K562 (cell line): Measurements from ENCODE around the gene ADNP. TPM values are rescaled to one million over a fixed set of nuclear protein-coding genes. Genes with fewer than 3 reads are reported as not detected.

ENCODE experiments used
- ATF2 ChIP-seq: sonication (generic); formaldehyde crosslinking; IDR thresholded peaks from 2 replicates; pipeline ENCODE4 v1.8.1; 2022; ENCODE audit warnings: missing genetic modification reagents
- ATF7 ChIP-seq: fragments of 450-650 bp; IDR thresholded peaks from 2 replicates; pipeline ENCODE4 v1.7.1; 2014; ENCODE audit warnings: mild to moderate bottlenecking, moderate library complexity
- CEBPB ChIP-seq: fragments of 450-650 bp; IDR thresholded peaks from 2 replicates; pipeline ENCODE4 v1.6.1; 2016; ENCODE audit warnings: missing genetic modification characterization, missing compliant biosample characterization
- HNRNPLL ChIP-seq: fragments of 200-400 bp; formaldehyde crosslinking; IDR thresholded peaks from 2 replicates; pipeline ENCODE4 v1.6.1; 2017; ENCODE audit warnings: low read length, low read depth, mild to moderate bottlenecking; ENCODE audit not compliant: poor library complexity, severe bottlenecking
- KAT8 ChIP-seq: fragments of 450-650 bp; IDR thresholded peaks from 2 replicates; pipeline ENCODE4 v1.6.1; 2016; ENCODE audit warnings: low read depth, mild to moderate bottlenecking
- MAFG ChIP-seq: fragments of 450-650 bp; conservative IDR thresholded peaks from 2 replicates; pipeline ENCODE4 v1.6.1; 2016; ENCODE audit warnings: missing genetic modification characterization, missing compliant biosample characterization
- POLR2AphosphoS5 ChIP-seq: IDR thresholded peaks from 2 replicates; pipeline ENCODE4 v1.6.1; 2011; ENCODE audit warnings: mild to moderate bottlenecking, low read depth, low read length, moderate library complexity; ENCODE audit not compliant: control insufficient read depth, insufficient read depth
- PRDM10 ChIP-seq: fragments of 450-650 bp; IDR thresholded peaks from 2 replicates; pipeline ENCODE4 v1.6.1; 2018; ENCODE audit not compliant: partially characterized antibody
- TCF3 ChIP-seq: sonication (generic); formaldehyde crosslinking; IDR thresholded peaks from 2 replicates; pipeline ENCODE4 v1.4.0; 2020; ENCODE audit warnings: mild to moderate bottlenecking, missing genetic modification reagents
- TOE1 ChIP-seq, 2 experiments: fragments of 450-650 bp in 1 of 2; sonication (generic) in 1 of 2; formaldehyde crosslinking in 1 of 2; IDR thresholded peaks; 2 replicates each; pipeline versions ENCODE4 v1.7.1 to v1.8.0; 2016 to 2022; ENCODE audit warnings: borderline replicate concordance in 2 of 2, mild to moderate bottlenecking in 2 of 2, antibody characterized with exemption in 1 of 2, inconsistent platforms in 1 of 2, low read depth in 1 of 2, missing genetic modification reagents in 1 of 2, moderate library complexity in 1 of 2
- ZNF282 ChIP-seq: sonication (generic); formaldehyde crosslinking; IDR thresholded peaks from 2 replicates; pipeline ENCODE4 v1.8.1; 2023; ENCODE audit warnings: missing genetic modification reagents
- ZZZ3 ChIP-seq: fragments of 450-650 bp; IDR thresholded peaks from 2 replicates; pipeline ENCODE4 v1.6.1; 2016; ENCODE audit warnings: antibody characterized with exemption, mild to moderate bottlenecking, moderate library complexity
- polyA plus RNA-seq, 8 experiments: library from polyadenylated mRNA; depleted of rRNA in 4 of 8; stranded (reverse) in 5 of 8; unstranded in 3 of 8; fragments of >200 nt; fragmentation: Nextera tagmentation in 2 of 8; fragmentation: Illumina TruSeq in 1 of 8; extraction: Ambion mirVana in 2 of 8; extraction: Trizol in 1 of 8; gene quantifications; 2 replicates each; pipeline versions ENCODE4 v1.2.1 to v1.2.3, GENCODE V29; 2011 to 2014; ENCODE audit warnings: inconsistent platforms in 1 of 8, missing spikeins in 1 of 8
- total RNA-seq, 7 experiments: library from RNA; depleted of rRNA in 6 of 7; stranded (reverse); fragments of >200 nt in 6 of 7; fragmentation: Illumina TruSeq in 2 of 7; extraction: Trizol in 2 of 7; gene quantifications; 2 replicates each; pipeline versions ENCODE4 v1.2.1 to v1.2.3, GENCODE V29; 2011 to 2021; ENCODE audit warnings: low replicate concordance in 1 of 7
- TF ChIP-seq, protein P1 (sequence below): fragments of 450-650 bp; IDR thresholded peaks from 2 replicates; pipeline ENCODE4 v1.6.1; 2016; ENCODE audit warnings: mild to moderate bottlenecking
- TF ChIP-seq, protein P2 (sequence below): fragments of 200-800 bp; sonication (Bioruptor generic); IDR thresholded peaks from 2 replicates; pipeline ENCODE4 v1.6.1; 2016; ENCODE audit warnings: missing genetic modification characterization, missing compliant biosample characterization

The ADNP gene
- total and polyA plus RNA-seq, 9 of the 15 experiments (the other 6 are each of a cell fraction or from before 2014, with no cell fraction given), result 17.8 to 59.9 (median 25.3) TPM

DNA sequence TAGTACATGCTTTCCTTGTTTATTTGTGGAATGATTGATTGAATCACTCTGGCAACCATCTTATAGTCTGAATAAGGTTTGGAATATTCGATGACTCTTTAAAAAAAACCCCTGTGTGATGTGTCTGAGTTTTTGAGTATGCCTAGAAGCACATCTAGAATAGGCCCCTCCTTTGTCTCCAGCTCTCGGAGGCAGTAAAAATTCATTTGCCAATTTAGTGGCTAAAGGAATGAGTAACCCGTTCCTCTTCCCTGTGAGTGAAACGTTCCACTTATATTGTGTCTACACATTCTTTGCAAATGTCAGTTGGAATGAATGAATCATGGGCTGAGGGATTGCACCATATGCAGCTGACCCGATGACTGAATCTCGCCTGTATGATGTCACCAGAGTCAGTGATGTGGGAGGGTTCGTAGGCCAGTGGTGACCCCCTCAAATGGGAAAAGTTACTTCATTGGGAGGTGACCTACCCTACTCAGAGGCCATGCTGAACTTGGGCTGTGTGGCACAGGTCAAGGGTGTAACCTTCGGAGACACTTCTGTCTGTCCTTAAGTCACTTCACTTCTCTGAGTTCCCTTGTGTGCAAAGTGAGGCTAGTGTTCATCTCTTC, 48.9 kb upstream of the ADNP start (continued):
- TF ChIP-seq POLR2AphosphoS5 (no peak), MAFG (tag) (no peak), ZZZ3 (no peak), PRDM10 (no peak), KAT8 (no peak), CEBPB (peak; percentile 88), ZNF282 (CRISPR knock-in tag) (no peak), TOE1 (IDR thresholded peaks at IDR 0.05; ENCODE audit: borderline replicate concordance) (no peak), TOE1 (CRISPR knock-in tag; IDR thresholded peaks at IDR 0.05; ENCODE audit: borderline replicate concordance, low read depth) (no peak), ATF2 (CRISPR knock-in tag) (peak; percentile 43; the same call in 1 of the 2 replicates), TCF3 (no peak), ATF7 (peak; percentile 74), HNRNPLL (no peak)
- TF ChIP-seq, protein P1, sequence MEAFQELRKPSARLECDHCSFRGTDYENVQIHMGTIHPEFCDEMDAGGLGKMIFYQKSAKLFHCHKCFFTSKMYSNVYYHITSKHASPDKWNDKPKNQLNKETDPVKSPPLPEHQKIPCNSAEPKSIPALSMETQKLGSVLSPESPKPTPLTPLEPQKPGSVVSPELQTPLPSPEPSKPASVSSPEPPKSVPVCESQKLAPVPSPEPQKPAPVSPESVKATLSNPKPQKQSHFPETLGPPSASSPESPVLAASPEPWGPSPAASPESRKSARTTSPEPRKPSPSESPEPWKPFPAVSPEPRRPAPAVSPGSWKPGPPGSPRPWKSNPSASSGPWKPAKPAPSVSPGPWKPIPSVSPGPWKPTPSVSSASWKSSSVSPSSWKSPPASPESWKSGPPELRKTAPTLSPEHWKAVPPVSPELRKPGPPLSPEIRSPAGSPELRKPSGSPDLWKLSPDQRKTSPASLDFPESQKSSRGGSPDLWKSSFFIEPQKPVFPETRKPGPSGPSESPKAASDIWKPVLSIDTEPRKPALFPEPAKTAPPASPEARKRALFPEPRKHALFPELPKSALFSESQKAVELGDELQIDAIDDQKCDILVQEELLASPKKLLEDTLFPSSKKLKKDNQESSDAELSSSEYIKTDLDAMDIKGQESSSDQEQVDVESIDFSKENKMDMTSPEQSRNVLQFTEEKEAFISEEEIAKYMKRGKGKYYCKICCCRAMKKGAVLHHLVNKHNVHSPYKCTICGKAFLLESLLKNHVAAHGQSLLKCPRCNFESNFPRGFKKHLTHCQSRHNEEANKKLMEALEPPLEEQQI, result no peak
- TF ChIP-seq, protein P2, sequence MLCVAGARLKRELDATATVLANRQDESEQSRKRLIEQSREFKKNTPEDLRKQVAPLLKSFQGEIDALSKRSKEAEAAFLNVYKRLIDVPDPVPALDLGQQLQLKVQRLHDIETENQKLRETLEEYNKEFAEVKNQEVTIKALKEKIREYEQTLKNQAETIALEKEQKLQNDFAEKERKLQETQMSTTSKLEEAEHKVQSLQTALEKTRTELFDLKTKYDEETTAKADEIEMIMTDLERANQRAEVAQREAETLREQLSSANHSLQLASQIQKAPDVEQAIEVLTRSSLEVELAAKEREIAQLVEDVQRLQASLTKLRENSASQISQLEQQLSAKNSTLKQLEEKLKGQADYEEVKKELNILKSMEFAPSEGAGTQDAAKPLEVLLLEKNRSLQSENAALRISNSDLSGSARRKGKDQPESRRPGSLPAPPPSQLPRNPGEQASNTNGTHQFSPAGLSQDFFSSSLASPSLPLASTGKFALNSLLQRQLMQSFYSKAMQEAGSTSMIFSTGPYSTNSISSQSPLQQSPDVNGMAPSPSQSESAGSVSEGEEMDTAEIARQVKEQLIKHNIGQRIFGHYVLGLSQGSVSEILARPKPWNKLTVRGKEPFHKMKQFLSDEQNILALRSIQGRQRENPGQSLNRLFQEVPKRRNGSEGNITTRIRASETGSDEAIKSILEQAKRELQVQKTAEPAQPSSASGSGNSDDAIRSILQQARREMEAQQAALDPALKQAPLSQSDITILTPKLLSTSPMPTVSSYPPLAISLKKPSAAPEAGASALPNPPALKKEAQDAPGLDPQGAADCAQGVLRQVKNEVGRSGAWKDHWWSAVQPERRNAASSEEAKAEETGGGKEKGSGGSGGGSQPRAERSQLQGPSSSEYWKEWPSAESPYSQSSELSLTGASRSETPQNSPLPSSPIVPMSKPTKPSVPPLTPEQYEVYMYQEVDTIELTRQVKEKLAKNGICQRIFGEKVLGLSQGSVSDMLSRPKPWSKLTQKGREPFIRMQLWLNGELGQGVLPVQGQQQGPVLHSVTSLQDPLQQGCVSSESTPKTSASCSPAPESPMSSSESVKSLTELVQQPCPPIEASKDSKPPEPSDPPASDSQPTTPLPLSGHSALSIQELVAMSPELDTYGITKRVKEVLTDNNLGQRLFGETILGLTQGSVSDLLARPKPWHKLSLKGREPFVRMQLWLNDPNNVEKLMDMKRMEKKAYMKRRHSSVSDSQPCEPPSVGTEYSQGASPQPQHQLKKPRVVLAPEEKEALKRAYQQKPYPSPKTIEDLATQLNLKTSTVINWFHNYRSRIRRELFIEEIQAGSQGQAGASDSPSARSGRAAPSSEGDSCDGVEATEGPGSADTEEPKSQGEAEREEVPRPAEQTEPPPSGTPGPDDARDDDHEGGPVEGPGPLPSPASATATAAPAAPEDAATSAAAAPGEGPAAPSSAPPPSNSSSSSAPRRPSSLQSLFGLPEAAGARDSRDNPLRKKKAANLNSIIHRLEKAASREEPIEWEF (CRISPR knock-in tag), result no peak
